CD14-positive monocyte (primary cell): ENCODE data around the gene TPRG1L. TPM values are rescaled to one million over a fixed set of nuclear protein-coding genes. Genes with fewer than 3 reads are reported as not detected.

Experiments used
- DNase-seq, 3 donors: peaks; one replicate each; pipeline ENCODE4 v3.0.0-alpha.2; 2011 to 2022
- H2AFZ ChIP-seq: 2 replicates; pipeline ENCODE4 v1.6.0; 2012; ENCODE audit warnings: mild to moderate bottlenecking, low read depth, low read length, inconsistent platforms; ENCODE audit not compliant: insufficient read depth, poor library complexity, severe bottlenecking
- H3K27ac ChIP-seq, 2 donors: 1 replicate in 1 of 2; 2 replicates in 1 of 2; pipeline ENCODE4 v1.5.1; 2012 to 2013; ENCODE audit warnings: low read length in 2 of 2, control low read depth in 1 of 2, inconsistent platforms in 1 of 2, low read depth in 1 of 2, mild to moderate bottlenecking in 1 of 2
- H3K27me3 ChIP-seq, 2 donors: one replicate each; pipeline versions ENCODE4 v1.6.0 to v1.6.1; 2011 to 2013; ENCODE audit warnings: low read length in 2 of 2; ENCODE audit not compliant: control insufficient read depth in 2 of 2, insufficient read depth in 2 of 2
- H3K36me3 ChIP-seq, 2 donors: replicated peaks in 1 of 2; 1 replicate in 1 of 2; 2 replicates in 1 of 2; pipeline versions ENCODE4 v1.5.1 to v1.6.1; 2012 to 2013; ENCODE audit warnings: low read length in 2 of 2, control low read depth in 1 of 2, inconsistent platforms in 1 of 2, mild to moderate bottlenecking in 1 of 2; ENCODE audit not compliant: insufficient read depth in 2 of 2, control insufficient read depth in 1 of 2
- H3K4me1 ChIP-seq, 2 donors: 1 replicate in 1 of 2; 2 replicates in 1 of 2; pipeline versions ENCODE4 v1.5.1 to v1.6.1; 2012 to 2013; ENCODE audit warnings: low read length in 2 of 2, control low read depth in 1 of 2, inconsistent platforms in 1 of 2, mild to moderate bottlenecking in 1 of 2, moderate library complexity in 1 of 2; ENCODE audit not compliant: insufficient read depth in 2 of 2, control insufficient read depth in 1 of 2
- H3K4me2 ChIP-seq: replicated peaks from 2 replicates; pipeline ENCODE3; 2012; ENCODE audit warnings: low read length, moderate library complexity, mild to moderate bottlenecking; ENCODE audit not compliant: poor library complexity, severe bottlenecking; ENCODE audit errors: extremely low read depth
- H3K4me3 ChIP-seq, 3 experiments: fragments of 200-600 bp in 1 of 3; sonication (generic) in 1 of 3; replicated peaks in 1 of 3; 1 replicate in 2 of 3; 2 replicates in 1 of 3; pipeline ENCODE4 v1.5.1; 2011 to 2013; ENCODE audit warnings: low read length in 3 of 3, mild to moderate bottlenecking in 3 of 3, control low read depth in 2 of 3, low read depth in 2 of 3, inconsistent platforms in 1 of 3, moderate library complexity in 1 of 3
- H3K79me2 ChIP-seq: 2 replicates; pipeline ENCODE4 v1.6.0; 2012; ENCODE audit warnings: mild to moderate bottlenecking, control low read depth, inconsistent platforms, low read length, moderate library complexity; ENCODE audit not compliant: insufficient read depth
- H3K9ac ChIP-seq: 2 replicates; pipeline ENCODE4 v1.6.0; 2017; ENCODE audit warnings: low read length, mild to moderate bottlenecking; ENCODE audit not compliant: insufficient read depth, poor library complexity, severe bottlenecking
- H3K9me3 ChIP-seq, 2 donors: replicated peaks in 1 of 2; 1 replicate in 1 of 2; 2 replicates in 1 of 2; pipeline versions ENCODE4 v1.5.1 to v1.6.1; 2012 to 2013; ENCODE audit warnings: low read length in 2 of 2, control low read depth in 1 of 2; ENCODE audit not compliant: control insufficient read depth in 1 of 2, insufficient read depth in 1 of 2
- H4K20me1 ChIP-seq: 2 replicates; pipeline ENCODE4 v1.6.0; 2012; ENCODE audit warnings: mild to moderate bottlenecking, low read length, control low read depth, moderate library complexity; ENCODE audit not compliant: insufficient read depth
- H3K27ac Mint-ChIP-seq, 7 donors: one replicate each; pipeline ENCODE4 v1.8.0; 2020; ENCODE audit warnings: mild to moderate bottlenecking in 7 of 7, mixed read lengths in 7 of 7, moderate library complexity in 6 of 7, inconsistent platforms in 2 of 7
- H3K27me3 Mint-ChIP-seq, 3 donors: one replicate each; pipeline ENCODE4 v1.8.0; 2021 to 2022; ENCODE audit warnings: low read depth in 3 of 3, mild to moderate bottlenecking in 3 of 3, mixed read lengths in 3 of 3, moderate library complexity in 3 of 3, inconsistent platforms in 1 of 3
- H3K36me3 Mint-ChIP-seq, 2 donors: one replicate each; pipeline ENCODE4 v1.8.0; 2020; ENCODE audit warnings: mixed read lengths in 2 of 2, inconsistent platforms in 1 of 2, mild to moderate bottlenecking in 1 of 2
- H3K4me1 Mint-ChIP-seq: one replicate; pipeline ENCODE4 v1.8.0; 2020; ENCODE audit warnings: mild to moderate bottlenecking, mixed read lengths
- H3K4me3 Mint-ChIP-seq, 2 donors: one replicate each; pipeline ENCODE4 v1.8.0; 2020; ENCODE audit warnings: mild to moderate bottlenecking in 2 of 2, mixed read lengths in 2 of 2, moderate library complexity in 1 of 2
- H3K9me3 Mint-ChIP-seq, 7 donors: one replicate each; pipeline ENCODE4 v1.8.0; 2020 to 2022; ENCODE audit warnings: mixed read lengths in 7 of 7, mild to moderate bottlenecking in 6 of 7, moderate library complexity in 6 of 7, inconsistent platforms in 2 of 7
- WGBS: methylation state at CpG from one replicate; pipeline ENCODE4 v1.1.5; 2013; ENCODE audit warnings: missing lambda C conversion rate; ENCODE audit not compliant: insufficient coverage; 5-methylcytosine and 5-hydroxymethylcytosine counted together
- intact Hi-C, 2 donors: fragments of 100-400 bp; cut with micrococcal nuclease; formaldehyde crosslinking; loops; one replicate each; pipeline versions ENCODE4 v1.15.0 to v1.15.1; 2023
- polyA plus RNA-seq, 3 donors: library from polyadenylated mRNA; depleted of rRNA in 1 of 3; unstranded in 2 of 3; stranded (reverse) in 1 of 3; fragments of 300-500 nt in 2 of 3; fragments of >200 nt in 1 of 3; fragmentation: Illumina TruSeq in 2 of 3; gene quantifications; 1 replicate in 2 of 3; 2 replicates in 1 of 3; pipeline ENCODE4 v1.2.3, GENCODE V29; 2012 to 2021
- TF ChIP-seq, protein P1 (sequence below): fragments of 200-600 bp; IDR thresholded peaks from one replicate; pipeline ENCODE4 v1.8.0; 2022; ENCODE audit warnings: antibody characterized with exemption, mild to moderate bottlenecking

Gene TPRG1L
- polyA plus RNA-seq, 3 donors = 16.1 to 19.7 (median 18.5) TPM

DNA sequence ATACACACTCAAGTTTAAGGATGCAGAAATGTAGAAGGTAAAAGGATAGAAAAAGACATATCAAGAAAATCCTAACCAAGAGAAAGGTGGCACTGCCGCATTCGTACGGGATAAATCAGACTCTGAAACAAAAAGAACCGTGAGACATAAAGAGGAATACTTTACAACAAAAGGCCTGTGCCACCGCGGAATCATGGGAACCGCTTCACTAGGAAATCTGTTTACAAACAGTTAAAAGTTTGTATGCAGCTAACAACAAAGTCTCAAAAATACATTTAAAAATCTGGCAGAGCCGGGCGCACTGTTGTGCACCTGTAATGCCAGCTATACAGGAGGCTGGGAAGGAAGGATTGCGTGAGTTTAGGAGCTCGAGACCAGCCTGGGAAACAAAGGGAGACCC, 17.0 kb downstream of the TPRG1L start:
- WGBS = 100% methylated on average over 2 of the region's 11 CpGs
- Mint-ChIP-seq H3K4me1 (no peaks in the 10 kb centered on the region), H3K4me3 (no peak overlapping the region), H3K9me3 (peaks cover 0 to 3% (median 0%) of the 10 kb centered on the region in 7 donors), H3K36me3 (peaks cover 69 to 88% of the 10 kb centered on the region in 2 donors), H3K27ac (no peak overlapping the region), H3K27me3 (peaks cover 0 to 3% (median 0%) of the 10 kb centered on the region in 3 donors)
- TF ChIP-seq, protein P1, sequence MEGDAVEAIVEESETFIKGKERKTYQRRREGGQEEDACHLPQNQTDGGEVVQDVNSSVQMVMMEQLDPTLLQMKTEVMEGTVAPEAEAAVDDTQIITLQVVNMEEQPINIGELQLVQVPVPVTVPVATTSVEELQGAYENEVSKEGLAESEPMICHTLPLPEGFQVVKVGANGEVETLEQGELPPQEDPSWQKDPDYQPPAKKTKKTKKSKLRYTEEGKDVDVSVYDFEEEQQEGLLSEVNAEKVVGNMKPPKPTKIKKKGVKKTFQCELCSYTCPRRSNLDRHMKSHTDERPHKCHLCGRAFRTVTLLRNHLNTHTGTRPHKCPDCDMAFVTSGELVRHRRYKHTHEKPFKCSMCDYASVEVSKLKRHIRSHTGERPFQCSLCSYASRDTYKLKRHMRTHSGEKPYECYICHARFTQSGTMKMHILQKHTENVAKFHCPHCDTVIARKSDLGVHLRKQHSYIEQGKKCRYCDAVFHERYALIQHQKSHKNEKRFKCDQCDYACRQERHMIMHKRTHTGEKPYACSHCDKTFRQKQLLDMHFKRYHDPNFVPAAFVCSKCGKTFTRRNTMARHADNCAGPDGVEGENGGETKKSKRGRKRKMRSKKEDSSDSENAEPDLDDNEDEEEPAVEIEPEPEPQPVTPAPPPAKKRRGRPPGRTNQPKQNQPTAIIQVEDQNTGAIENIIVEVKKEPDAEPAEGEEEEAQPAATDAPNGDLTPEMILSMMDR = no peak
- intact Hi-C loops = no loop called here
- Histone ChIP-seq H3K4me1 (no peaks in the 10 kb centered on the region), H3K27me3 (no peaks in the 10 kb centered on the region), H3K36me3 (peaks cover 65 to 92% of the 10 kb centered on the region in 2 donors), H3K27ac (no peak overlapping the region), H3K4me2 (no peak overlapping the region), H3K79me2 (no peaks in the 10 kb centered on the region), H4K20me1 (peaks cover 15% of the 10 kb centered on the region), H3K9me3 (no peaks in the 10 kb centered on the region), H3K4me3 (no peak overlapping the region), H2AFZ (no peak overlapping the region), H3K9ac (no peak overlapping the region)
- DNase-seq = no peak

DNA sequence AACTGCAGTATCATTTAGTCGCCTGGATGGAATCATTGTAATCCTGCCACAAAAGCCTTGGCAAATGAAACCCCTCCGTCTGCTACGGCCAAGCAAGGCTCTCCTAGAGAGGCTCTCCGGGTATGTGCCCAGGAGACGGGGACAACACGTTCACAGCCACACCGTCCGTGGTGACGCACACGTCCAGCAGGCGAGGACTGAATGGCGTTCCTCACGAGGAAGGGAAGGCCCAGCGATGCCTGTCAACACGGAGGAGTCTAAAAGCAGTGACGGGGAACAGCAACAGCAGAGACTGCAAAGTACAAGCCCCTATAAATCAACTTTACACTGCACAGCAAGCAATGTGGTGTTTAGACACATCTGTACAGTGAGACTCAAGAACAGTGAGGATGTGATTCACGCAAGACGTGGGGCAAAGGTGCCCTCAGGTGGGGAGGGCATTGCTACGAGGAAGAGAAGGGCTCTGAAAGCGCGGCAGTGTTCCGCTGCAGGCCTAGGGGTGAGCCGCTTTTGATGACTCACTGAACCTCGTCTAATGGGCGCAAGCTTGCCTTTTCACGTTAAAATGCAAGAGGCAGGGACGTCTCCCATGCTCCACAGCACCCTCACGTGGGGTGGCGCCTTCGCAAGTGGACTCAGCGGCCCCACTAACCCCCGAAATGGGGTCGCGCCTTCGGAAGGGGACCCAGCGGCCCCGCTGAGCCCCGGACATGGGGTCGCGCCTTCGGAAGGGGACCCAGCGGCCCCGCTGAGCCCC, 18.3 kb downstream of the TPRG1L start:
- H3K9me3 ChIP-seq = no peaks in the 10 kb centered on the region
- H3K27me3 ChIP-seq = no peaks in the 10 kb centered on the region
- H3K4me1 Mint-ChIP-seq = peaks cover 2% of the 10 kb centered on the region
- no peak for DNase-seq
- whole genome bisulfite sequencing = 95% methylated on average over 28 of the region's 43 CpGs
- intact Hi-C loops = no loop called here
- H3K4me3 Mint-ChIP-seq = no peak overlapping the region
- H3K4me3 ChIP-seq = no peak overlapping the region
- H3K27ac Mint-ChIP-seq = peak overlapping the region in 1 of 7 donors; percentile 5
- no peak overlapping the region for H3K27ac ChIP-seq
- H3K36me3 ChIP-seq = peaks cover 60 to 92% of the 10 kb centered on the region in 2 donors
- peaks cover 0 to 3% (median 0%) of the 10 kb centered on the region in 7 donors for H3K9me3 Mint-ChIP-seq
- H3K4me1 ChIP-seq = no peaks in the 10 kb centered on the region
- H4K20me1 ChIP-seq = peaks cover 19% of the 10 kb centered on the region
- peaks cover 0 to 3% (median 0%) of the 10 kb centered on the region in 3 donors for H3K27me3 Mint-ChIP-seq
- TF ChIP-seq, protein P1 = no peak
- no peak overlapping the region for H3K9ac ChIP-seq
- no peaks in the 10 kb centered on the region for H3K79me2 ChIP-seq
- H2AFZ ChIP-seq = no peak overlapping the region
- no peak overlapping the region for H3K4me2 ChIP-seq
- H3K36me3 Mint-ChIP-seq = peaks cover 65 to 83% of the 10 kb centered on the region in 2 donors
